ENCODE measurements around the gene LIMCH1. TPM values are rescaled to one million over a fixed set of nuclear protein-coding genes. Genes with fewer than 3 reads are reported as not detected.
A peak's percentile ranks its signal among the peaks of the same experiment; 100 is the strongest.
"Not testable (repeated sequence)": the region's sequence is repeated elsewhere in the genome, so short reads cannot be mapped to it uniquely, and the experiment has no call there.

LIMCH1 gene
- total RNA-seq, 1 experiment from 2014 or later, result not detected

- in situ Hi-C loops (cut with HindIII; ENCODE audit: low sequenced_read_pairs), result no loop called here
- no peak for DNase-seq (ENCODE audit: low spot score)
These were observed 86.8 kb downstream of the LIMCH1 start for GRCh38 chr4:41624765-41625164.

GRCh38 chr4:41625531-41625930 is 87.6 kb downstream of the LIMCH1 start:
- in situ Hi-C loops (cut with HindIII; ENCODE audit: low sequenced_read_pairs), result no loop called here
- no peak for DNase-seq (ENCODE audit: low spot score)

- in situ Hi-C loops (cut with HindIII; ENCODE audit: low sequenced_read_pairs), result no loop called here
- no peak for DNase-seq (ENCODE audit: low spot score)
These were observed 91.0 kb downstream of the LIMCH1 start for GRCh38 chr4:41628936-41629335.

GRCh38 chr4:41631523-41631922 is 93.6 kb downstream of the LIMCH1 start:
- in situ Hi-C loops (cut with HindIII; ENCODE audit: low sequenced_read_pairs), result no loop called here
- no peak for DNase-seq (ENCODE audit: low spot score)

- in situ Hi-C loops (cut with HindIII; ENCODE audit: low sequenced_read_pairs), result no loop called here
- DNase-seq (ENCODE audit: low spot score), result no peak
These were observed 94.6 kb downstream of the LIMCH1 start for GRCh38 chr4:41632481-41633073.

GRCh38 chr4:41633321-41633720 is 95.4 kb downstream of the LIMCH1 start:
- DNase-seq (ENCODE audit: low spot score), result no peak
- in situ Hi-C loops (cut with HindIII; ENCODE audit: low sequenced_read_pairs), result no loop called here

- in situ Hi-C loops (cut with HindIII; ENCODE audit: low sequenced_read_pairs), result no loop called here
- no peak for DNase-seq (ENCODE audit: low spot score)
These were observed 97.5 kb downstream of the LIMCH1 start for GRCh38 chr4:41635441-41635840.

- in situ Hi-C loops (cut with HindIII; ENCODE audit: low sequenced_read_pairs), result no loop called here
These were observed 100.2 kb downstream of the LIMCH1 start for GRCh38 chr4:41638203-41638602.

GRCh38 chr4:41638866-41639265 is 100.9 kb downstream of the LIMCH1 start:
- in situ Hi-C loops (cut with HindIII; ENCODE audit: low sequenced_read_pairs), result no loop called here
- no peak for DNase-seq (ENCODE audit: low spot score)

More at GRCh38 chr4:41638203-41638602, 100.2 kb downstream of the LIMCH1 start:
- no peak for DNase-seq (ENCODE audit: low spot score)

GRCh38 chr4:41639291-41639690 is 101.3 kb downstream of the LIMCH1 start:
- in situ Hi-C loops (cut with HindIII; ENCODE audit: low sequenced_read_pairs), result no loop called here
- no peak for DNase-seq (ENCODE audit: low spot score)

GRCh38 chr4:41640906-41641305 is 102.9 kb downstream of the LIMCH1 start:
- in situ Hi-C loops (cut with HindIII; ENCODE audit: low sequenced_read_pairs), result no loop called here
- DNase-seq (ENCODE audit: low spot score), result no peak

GRCh38 chr4:41642746-41643145 is 104.8 kb downstream of the LIMCH1 start:
- DNase-seq (ENCODE audit: low spot score); in situ Hi-C loops (cut with HindIII; ENCODE audit: low sequenced_read_pairs): not testable (repeated sequence)

- in situ Hi-C loops (cut with HindIII; ENCODE audit: low sequenced_read_pairs), result no loop called here
These were observed 105.4 kb downstream of the LIMCH1 start for GRCh38 chr4:41643331-41643730.

GRCh38 chr4:41644288-41644914 is 106.4 kb downstream of the LIMCH1 start:
- in situ Hi-C loops (cut with HindIII; ENCODE audit: low sequenced_read_pairs), result no loop called here
- DNase-seq (ENCODE audit: low spot score), result peak; percentile 57

More at GRCh38 chr4:41643331-41643730, 105.4 kb downstream of the LIMCH1 start:
- DNase-seq (ENCODE audit: low spot score), result no peak

- in situ Hi-C loops (cut with HindIII; ENCODE audit: low sequenced_read_pairs), result no loop called here
These were observed 106.9 kb downstream of the LIMCH1 start for GRCh38 chr4:41644915-41645295.

GRCh38 chr4:41645728-41646390 is 107.9 kb downstream of the LIMCH1 start:
- in situ Hi-C loops (cut with HindIII; ENCODE audit: low sequenced_read_pairs), result no loop called here
- no peak for DNase-seq (ENCODE audit: low spot score)

More at GRCh38 chr4:41644915-41645295, 106.9 kb downstream of the LIMCH1 start:
- DNase-seq (ENCODE audit: low spot score), result no peak

- no peak for DNase-seq (ENCODE audit: low spot score)
- in situ Hi-C loops (cut with HindIII; ENCODE audit: low sequenced_read_pairs), result no loop called here
These were observed 108.9 kb downstream of the LIMCH1 start for GRCh38 chr4:41646862-41647261.

- DNase-seq (ENCODE audit: low spot score), result no peak
- in situ Hi-C loops (cut with HindIII; ENCODE audit: low sequenced_read_pairs), result no loop called here
These were observed 109.4 kb downstream of the LIMCH1 start for GRCh38 chr4:41647383-41647782.

GRCh38 chr4:41651150-41651549 is 113.2 kb downstream of the LIMCH1 start:
- DNase-seq (ENCODE audit: low spot score); in situ Hi-C loops (cut with HindIII; ENCODE audit: low sequenced_read_pairs): not testable (repeated sequence)

GRCh38 chr4:41652971-41653370 is 115.0 kb downstream of the LIMCH1 start:
- in situ Hi-C loops (cut with HindIII; ENCODE audit: low sequenced_read_pairs), result no loop called here
- no peak for DNase-seq (ENCODE audit: low spot score)

Data from G401 (cell line).